GM12892 (cell line): ENCODE measurements around the gene EFR3B.

ENCODE experiments used
- DNase-seq: peaks from one replicate; pipeline ENCODE4 v3.0.0; 2011; ENCODE audit not compliant: insufficient read length
- FAIRE-seq: peaks from 2 replicates; lab custom pipeline; 2011; peaks lifted over from hg19 to GRCh38; lab: Jason Lieb, UNC
- POLR2A ChIP-seq: IDR thresholded peaks from 2 replicates; pipeline ENCODE4 v1.6.1; 2011; ENCODE audit warnings: low read depth, low read length, control low read depth
- POLR2AphosphoS5 ChIP-seq: IDR thresholded peaks from 2 replicates; pipeline ENCODE4 v1.6.1; 2011; ENCODE audit warnings: low read depth, low read length, control low read depth
- TAF1 ChIP-seq: IDR thresholded peaks from 2 replicates; pipeline ENCODE4 v1.6.1; 2011; ENCODE audit warnings: low read depth, mild to moderate bottlenecking, control low read depth, low read length, borderline replicate concordance

EFR3B gene

DNA sequence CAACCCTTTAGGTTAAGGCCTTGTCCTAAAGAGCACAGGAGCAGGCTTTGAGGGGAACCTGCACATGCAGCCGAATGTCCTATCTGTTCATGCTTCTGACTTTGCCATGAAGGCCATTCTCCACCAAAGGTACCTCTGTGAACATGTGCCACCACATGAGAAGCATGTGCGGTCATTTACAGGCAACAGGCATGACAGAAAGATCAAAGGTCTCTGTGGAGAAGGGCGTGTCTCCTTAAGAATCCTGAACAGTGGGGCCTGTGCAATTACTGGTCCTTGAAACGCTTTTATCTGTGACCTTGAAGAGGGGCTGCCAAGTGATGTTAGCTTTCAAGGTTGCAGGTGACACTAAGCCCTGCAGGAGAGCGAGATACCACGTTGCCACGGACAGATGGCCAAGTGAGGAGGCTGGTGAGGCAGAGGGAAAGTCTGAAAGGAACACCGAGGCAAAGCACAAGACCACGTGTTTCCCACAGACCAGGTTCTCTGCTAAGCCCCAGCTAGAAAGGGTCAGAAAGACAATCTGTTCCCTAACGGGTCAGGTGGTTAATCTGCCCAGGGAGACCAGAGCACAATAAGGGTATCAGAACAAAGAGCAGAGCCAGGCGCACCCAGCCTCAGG is 146.0 kb downstream of the EFR3B start:
- TF ChIP-seq TAF1 (no peak), POLR2AphosphoS5 (no peak), POLR2A (no peak)
- no peak for DNase-seq
- FAIRE-seq: no peak

DNA sequence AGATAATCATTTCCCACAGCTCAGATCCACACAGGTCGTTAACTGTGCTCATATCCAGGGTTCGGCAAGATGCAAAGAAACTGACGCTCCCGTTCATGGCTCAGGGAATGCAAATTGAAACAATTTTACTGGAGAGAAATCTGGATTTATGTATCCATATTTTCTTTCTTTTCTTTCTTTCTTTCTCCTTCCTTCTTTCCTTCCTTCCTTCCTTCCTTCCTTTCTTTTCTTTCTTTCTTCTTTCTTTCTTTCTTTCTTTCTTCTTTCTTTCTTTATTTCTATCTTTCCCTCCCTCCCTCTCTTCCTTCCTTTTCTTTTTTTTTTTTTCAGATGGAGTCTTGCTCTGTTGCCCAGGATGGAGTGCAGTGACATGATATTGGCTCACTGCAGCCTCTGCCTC is 146.5 kb downstream of the EFR3B start:
- DNase-seq: no peak
- no peak for FAIRE-seq
- TF ChIP-seq TAF1 (no peak), POLR2AphosphoS5 (no peak), POLR2A (no peak)

DNA sequence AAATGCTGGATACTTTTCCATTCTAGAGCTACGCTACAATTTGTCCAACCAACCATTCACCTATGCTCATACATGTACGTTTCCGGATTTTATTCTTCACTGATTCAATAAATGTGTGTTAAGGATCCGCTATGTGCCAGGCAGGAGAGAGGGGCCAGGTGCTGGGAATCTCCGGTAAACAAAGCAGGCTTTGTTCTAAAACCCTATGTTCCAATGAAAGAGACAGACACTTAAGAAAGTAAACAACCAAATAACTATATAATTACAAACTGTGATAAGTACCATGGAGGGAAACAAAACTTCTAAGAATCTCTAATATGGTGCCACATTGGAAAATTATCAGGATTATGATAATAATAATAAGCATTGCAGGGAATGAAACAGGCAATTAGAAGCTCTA is 148.7 kb downstream of the EFR3B start:
- no peak for FAIRE-seq
- TF ChIP-seq TAF1 (no peak), POLR2A (no peak), POLR2AphosphoS5 (no peak)
- no peak for DNase-seq

DNA sequence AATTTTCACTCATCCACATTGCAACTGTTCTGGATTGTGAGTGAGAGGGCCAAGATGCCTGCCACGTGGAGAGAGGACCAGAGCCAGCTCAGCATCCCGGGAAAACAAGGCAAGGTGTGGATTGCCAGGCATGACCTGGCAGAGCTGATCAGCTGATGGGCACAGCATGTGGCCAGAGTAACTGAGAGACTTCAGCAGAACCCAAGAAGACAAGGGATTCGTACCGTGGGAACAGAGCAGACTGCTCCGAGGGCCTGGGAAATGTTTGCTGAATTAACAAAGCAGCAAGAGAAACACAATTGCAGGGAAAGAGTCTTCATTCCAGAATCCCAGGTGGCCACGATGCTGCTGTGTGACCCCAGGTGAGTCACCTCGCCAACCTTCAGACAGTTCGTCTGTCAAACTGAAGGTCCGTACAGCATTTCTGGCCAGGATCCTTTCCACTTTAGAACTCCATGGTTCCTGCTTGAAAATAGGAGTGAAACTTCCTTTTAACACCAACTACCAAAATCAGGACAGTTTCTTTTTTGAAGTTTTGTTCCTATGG is 152.8 kb downstream of the EFR3B start:
- TF ChIP-seq TAF1 (no peak), POLR2A (no peak), POLR2AphosphoS5 (no peak)
- no peak for DNase-seq
- FAIRE-seq: no peak

DNA sequence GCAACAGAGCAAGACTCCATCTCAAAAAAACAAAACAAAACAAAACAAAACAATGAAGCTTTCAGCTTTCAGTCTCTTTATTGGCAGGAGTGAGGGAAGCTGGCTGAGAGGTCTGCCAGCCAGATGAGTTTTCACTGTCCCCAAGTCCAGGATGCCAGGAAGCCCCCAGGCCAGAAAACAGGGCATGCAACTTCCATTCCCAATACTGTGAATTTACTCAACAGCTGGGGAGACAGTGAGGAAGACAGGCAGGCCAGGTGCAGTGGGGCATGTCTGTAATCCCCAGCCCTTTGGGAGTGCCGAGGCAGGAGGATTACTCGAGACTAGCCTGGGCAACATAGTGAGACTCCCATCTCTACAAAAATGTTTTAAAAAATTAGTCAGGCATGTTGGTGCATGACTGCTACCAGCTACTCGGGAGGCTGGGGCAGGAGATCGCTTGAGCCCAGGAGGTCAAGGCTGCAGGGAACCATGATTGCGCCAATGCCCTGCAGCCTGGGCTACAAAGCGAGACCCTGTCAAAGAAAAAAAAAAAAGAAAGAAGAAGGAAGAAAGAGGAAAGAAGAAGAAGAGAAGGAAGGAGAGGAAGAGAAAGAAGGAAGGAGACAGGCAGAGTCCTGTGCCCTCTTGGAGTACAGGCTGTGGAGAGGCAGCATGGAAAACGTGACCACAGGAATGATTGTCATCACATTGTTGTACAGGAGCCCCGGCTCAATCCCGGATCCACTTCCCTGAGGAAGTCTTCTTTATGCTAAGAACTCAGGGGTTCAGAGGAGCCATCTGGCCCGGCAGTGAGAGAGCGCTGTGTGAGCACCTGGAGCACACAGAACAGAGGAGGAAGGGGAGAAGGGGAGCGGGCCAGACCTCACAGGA is 155.7 kb downstream of the EFR3B start:
- no peak for DNase-seq
- no peak for FAIRE-seq
- TF ChIP-seq POLR2AphosphoS5 (no peak), POLR2A (no peak), TAF1 (no peak)

DNA sequence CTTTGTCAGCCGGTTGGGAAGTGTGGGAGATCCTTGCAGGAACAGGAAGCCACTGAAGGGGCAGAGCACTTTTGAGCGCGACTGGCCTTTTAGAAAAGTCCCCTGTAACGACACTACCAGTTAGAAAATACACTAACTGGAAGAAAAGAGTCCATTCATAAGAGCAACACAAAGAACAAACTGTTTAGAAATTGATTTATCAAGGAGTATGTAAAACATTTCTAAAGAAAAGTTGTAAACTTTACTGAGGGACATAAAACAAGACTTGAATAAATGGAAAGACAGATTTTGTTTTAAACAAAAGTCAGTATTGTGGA is 156.3 kb downstream of the EFR3B start:
- no peak for DNase-seq
- FAIRE-seq: no peak
- TF ChIP-seq POLR2A (no peak), POLR2AphosphoS5 (no peak), TAF1 (no peak)

DNA sequence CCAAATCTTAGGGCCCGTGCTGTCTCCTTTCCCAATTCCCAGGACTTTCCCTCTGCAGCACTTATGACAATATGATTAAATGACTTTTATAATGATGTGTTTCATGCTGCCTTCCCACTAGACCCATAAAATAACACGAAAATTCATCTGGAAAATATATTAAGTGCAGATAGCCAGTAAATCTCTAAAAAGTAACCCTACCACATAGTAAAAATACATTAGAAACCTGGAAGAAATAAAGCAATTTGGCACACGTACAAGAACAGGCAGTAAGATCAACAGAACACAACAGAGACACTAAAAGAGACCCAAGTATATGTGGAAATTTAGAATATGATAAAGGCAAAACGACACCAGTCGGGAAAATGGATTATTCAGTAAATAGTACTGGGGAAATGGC is 156.7 kb downstream of the EFR3B start:
- DNase-seq: no peak
- TF ChIP-seq POLR2A (no peak), POLR2AphosphoS5 (no peak), TAF1 (no peak)
- no peak for FAIRE-seq

DNA sequence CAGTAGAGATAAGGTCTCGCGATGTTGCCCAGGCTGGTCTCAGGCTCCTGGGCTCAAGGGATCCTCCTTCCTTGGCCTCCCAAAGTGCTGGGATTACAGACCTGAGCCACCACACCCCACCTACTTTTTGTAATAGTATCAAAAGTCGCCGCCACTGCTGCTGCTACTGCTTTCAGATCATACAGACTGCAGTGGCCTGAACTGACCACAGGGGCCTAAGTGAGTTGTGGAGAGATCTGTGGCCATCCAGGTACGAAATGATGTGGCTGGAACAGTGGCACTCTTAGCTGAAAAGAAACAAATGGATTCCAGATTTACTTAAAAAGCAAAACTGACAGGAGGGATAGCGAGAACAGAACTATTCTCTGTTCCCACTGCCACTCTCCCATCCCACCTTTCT is 159.4 kb downstream of the EFR3B start:
- TF ChIP-seq TAF1 (no peak), POLR2A (no peak), POLR2AphosphoS5 (no peak)
- FAIRE-seq (no peak), DNase-seq (no peak)

DNA sequence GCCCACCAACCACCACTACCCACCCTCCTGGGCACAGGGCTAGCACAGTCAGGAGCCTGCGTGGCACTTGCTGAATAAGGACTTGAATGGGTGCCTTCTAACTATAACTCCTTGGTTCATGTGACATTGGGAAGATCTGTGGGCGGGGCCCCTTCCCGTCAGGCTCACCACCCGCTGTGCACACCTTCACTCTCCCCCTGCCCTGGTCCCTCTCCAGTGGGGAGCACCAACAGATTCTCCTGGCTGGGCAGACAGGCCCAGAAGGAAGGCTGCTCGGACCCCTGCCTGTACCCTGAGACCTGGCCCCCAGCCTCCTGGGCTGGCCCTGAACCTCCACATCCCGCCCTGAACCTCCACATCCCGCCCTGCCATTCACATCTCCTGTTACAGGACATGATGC is 159.9 kb downstream of the EFR3B start:
- DNase-seq: no peak
- TF ChIP-seq POLR2A: no peak
- no peak for FAIRE-seq

DNA sequence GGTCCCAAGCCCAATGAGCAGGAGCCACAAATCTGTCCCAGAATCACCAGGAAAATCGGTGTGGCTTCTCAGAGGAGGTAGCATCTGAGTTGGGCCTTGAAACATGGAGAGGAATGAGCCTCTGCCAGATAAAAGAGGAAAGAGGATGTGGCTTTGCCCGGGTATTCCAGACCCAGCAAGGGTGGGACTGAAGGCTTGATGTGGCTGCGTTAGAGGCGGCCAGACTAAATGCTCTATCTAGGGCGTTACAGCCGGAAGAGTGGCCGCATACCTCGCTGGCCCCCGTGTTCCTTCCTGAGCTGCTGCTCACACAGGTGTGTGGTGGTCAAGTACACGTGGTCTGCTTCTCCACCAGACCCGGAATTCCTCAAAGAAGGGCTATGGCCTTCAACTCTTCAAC is 160.4 kb downstream of the EFR3B start:
- FAIRE-seq (no peak), DNase-seq (no peak)
- TF ChIP-seq POLR2A: no peak

DNA sequence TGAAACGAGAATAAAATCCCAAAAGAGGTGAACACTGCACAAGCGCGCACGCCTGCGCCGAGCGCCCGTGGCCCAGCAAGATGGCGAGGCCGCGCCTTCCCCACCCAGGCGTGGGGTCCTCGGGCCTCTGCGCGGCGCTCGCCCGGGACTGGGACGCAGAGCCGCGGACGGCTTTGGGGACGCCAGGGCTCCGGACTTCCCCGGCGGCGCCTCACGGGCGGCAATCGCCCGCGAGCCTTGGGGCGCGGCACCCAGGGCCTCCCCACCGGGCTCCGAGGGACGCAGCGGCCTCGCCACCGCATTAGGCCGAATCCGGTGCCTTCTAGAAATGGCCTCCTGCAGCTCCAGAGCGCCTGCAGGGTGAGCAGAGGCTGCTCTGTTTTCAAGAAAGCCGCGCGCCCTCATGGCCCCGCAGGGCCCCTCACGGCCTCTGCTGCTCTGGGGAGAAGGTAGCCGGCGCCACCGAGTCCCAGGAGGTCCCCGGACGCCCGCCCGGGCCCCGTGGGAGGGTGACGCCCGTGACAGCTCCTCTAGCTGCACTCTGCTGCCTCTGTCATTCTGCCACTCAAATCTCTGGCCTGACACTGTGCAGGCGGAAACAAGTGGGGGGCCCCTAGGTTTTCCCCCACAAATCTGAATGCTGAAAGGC is 162.4 kb downstream of the EFR3B start:
- DNase-seq: peak; percentile 43

DNA sequence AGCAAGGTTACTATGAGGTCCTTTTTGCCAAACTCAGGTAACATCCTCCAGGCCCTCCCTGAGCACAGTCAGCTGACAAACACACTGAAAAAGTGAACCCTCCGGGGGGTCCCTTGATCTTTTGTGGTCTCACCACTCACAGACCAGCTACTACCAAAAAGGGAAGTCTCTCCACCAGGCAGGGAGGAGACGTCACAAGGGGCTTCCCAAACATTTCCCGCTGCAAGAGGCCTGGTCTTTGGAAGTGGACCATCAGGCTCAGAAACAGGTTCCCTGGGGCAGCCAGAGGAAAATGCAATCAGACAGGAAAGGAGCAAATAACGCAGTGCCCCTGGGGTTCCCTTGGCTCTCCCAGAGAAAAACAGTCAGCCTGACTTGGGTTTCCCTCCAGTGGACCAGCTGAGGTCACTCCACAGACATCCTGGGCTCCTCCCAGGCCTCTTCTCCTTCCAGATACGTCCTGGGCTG is 165.2 kb downstream of the EFR3B start:
- FAIRE-seq (no peak), DNase-seq (no peak)
- TF ChIP-seq TAF1 (no peak), POLR2A (no peak), POLR2AphosphoS5 (no peak)

More for the DNA sequence above, 162.4 kb downstream of the EFR3B start:
- TF ChIP-seq POLR2AphosphoS5 (no peak), POLR2A (no peak), TAF1 (no peak)
- no peak for FAIRE-seq
